ENCODE measurements around the gene CYB5R3.

The CYB5R3 gene

DNA sequence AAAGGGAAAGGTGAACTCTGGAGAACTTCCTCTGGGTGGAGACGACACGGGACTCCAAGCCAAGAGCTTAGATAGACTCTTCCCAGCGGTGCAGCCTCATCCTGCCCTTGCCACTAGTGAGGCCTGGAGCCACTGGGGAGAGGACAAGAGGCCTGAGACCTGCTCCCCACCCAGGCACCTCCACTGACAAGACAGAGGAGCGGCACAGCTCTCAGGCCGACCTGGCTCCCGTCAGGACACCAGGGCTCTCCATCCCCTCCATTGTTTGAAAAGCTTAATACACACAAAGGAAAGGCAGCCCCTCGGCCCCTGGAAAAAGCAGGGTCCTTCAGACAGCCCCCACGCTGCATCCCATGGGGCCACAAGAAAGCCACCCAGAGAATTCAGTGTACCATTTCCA lies 64.1 kb downstream of the CYB5R3 start:
- TF ChIP-seq NFIC (IDR thresholded peaks at IDR 0.05) (no peak), RAD21 (IDR thresholded peaks at IDR 0.05; ENCODE audit: low read depth) (no peak), EGR1 (IDR thresholded peaks at IDR 0.05) (no peak), ZBTB7A (IDR thresholded peaks at IDR 0.05; ENCODE audit: low read depth) (no peak), CEBPB (IDR thresholded peaks at IDR 0.05) (no peak), FOXM1 (IDR thresholded peaks at IDR 0.05; ENCODE audit: borderline replicate concordance, low read depth) (no peak), TAF1 (IDR thresholded peaks at IDR 0.05; ENCODE audit: low read depth) (no peak), TCF12 (IDR thresholded peaks at IDR 0.05; ENCODE audit: low read depth) (no peak), YY1 (IDR thresholded peaks at IDR 0.05; ENCODE audit: low read depth) (no peak), EP300 (IDR thresholded peaks at IDR 0.05; ENCODE audit: borderline replicate concordance) (no peak), TEAD4 (IDR thresholded peaks at IDR 0.05) (no peak), CREB1 (IDR thresholded peaks at IDR 0.05; ENCODE audit: low read depth) (no peak)
- TF ChIP-seq, protein P1, sequence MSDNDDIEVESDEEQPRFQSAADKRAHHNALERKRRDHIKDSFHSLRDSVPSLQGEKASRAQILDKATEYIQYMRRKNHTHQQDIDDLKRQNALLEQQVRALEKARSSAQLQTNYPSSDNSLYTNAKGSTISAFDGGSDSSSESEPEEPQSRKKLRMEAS (IDR thresholded peaks at IDR 0.05) = no peak
- TF ChIP-seq, protein P2, sequence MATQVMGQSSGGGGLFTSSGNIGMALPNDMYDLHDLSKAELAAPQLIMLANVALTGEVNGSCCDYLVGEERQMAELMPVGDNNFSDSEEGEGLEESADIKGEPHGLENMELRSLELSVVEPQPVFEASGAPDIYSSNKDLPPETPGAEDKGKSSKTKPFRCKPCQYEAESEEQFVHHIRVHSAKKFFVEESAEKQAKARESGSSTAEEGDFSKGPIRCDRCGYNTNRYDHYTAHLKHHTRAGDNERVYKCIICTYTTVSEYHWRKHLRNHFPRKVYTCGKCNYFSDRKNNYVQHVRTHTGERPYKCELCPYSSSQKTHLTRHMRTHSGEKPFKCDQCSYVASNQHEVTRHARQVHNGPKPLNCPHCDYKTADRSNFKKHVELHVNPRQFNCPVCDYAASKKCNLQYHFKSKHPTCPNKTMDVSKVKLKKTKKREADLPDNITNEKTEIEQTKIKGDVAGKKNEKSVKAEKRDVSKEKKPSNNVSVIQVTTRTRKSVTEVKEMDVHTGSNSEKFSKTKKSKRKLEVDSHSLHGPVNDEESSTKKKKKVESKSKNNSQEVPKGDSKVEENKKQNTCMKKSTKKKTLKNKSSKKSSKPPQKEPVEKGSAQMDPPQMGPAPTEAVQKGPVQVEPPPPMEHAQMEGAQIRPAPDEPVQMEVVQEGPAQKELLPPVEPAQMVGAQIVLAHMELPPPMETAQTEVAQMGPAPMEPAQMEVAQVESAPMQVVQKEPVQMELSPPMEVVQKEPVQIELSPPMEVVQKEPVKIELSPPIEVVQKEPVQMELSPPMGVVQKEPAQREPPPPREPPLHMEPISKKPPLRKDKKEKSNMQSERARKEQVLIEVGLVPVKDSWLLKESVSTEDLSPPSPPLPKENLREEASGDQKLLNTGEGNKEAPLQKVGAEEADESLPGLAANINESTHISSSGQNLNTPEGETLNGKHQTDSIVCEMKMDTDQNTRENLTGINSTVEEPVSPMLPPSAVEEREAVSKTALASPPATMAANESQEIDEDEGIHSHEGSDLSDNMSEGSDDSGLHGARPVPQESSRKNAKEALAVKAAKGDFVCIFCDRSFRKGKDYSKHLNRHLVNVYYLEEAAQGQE (IDR thresholded peaks at IDR 0.05; ENCODE audit: low read depth) = no peak
- TF ChIP-seq, protein P3, sequence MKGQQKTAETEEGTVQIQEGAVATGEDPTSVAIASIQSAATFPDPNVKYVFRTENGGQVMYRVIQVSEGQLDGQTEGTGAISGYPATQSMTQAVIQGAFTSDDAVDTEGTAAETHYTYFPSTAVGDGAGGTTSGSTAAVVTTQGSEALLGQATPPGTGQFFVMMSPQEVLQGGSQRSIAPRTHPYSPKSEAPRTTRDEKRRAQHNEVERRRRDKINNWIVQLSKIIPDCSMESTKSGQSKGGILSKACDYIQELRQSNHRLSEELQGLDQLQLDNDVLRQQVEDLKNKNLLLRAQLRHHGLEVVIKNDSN (IDR thresholded peaks at IDR 0.05) = no peak

DNA sequence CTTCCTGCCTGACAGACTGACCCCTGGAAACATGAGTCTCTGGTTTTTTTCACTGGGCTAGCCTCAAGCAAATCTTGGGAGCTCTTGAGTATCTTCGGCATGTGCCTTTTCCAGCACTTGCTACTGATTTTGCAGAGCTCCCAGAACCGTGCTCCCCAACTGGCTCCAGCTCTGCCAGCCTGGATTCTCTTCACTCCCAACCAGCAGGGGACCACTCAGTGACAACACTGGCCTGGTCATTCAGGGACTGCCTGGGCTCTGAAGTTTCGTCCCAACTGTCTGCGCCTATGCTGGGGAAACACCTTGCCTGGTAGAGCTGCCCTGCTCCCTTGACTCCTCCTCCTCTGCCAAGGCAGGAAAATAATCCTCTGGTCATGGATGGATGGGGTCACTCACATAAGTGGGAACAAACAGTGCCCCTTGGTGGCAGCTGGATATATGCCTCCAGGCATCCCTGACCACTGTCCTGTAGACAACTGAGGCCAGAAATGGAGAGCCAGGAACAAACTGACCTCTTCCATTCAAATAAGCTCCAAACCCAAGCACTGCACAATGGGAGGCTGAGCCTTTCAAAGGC lies 64.7 kb downstream of the CYB5R3 start:
- TF ChIP-seq EGR1 (IDR thresholded peaks at IDR 0.05) = no peak
- TF ChIP-seq CREB1 (IDR thresholded peaks at IDR 0.05; ENCODE audit: low read depth) = no peak
- TF ChIP-seq YY1 (IDR thresholded peaks at IDR 0.05; ENCODE audit: low read depth) = no peak
- TF ChIP-seq EP300 (IDR thresholded peaks at IDR 0.05; ENCODE audit: borderline replicate concordance) = no peak
- no peak for TF ChIP-seq FOXM1 (IDR thresholded peaks at IDR 0.05; ENCODE audit: borderline replicate concordance, low read depth)
- TF ChIP-seq TEAD4 (IDR thresholded peaks at IDR 0.05) = no peak
- TF ChIP-seq RAD21 (IDR thresholded peaks at IDR 0.05; ENCODE audit: low read depth) = no peak
- TF ChIP-seq CEBPB (IDR thresholded peaks at IDR 0.05) = no peak
- TF ChIP-seq, protein P2 (IDR thresholded peaks at IDR 0.05; ENCODE audit: low read depth) = no peak
- no peak for TF ChIP-seq TCF12 (IDR thresholded peaks at IDR 0.05; ENCODE audit: low read depth)
- no peak for TF ChIP-seq ZBTB7A (IDR thresholded peaks at IDR 0.05; ENCODE audit: low read depth)
- TF ChIP-seq, protein P1 (IDR thresholded peaks at IDR 0.05) = no peak
- no peak for TF ChIP-seq NFIC (IDR thresholded peaks at IDR 0.05)
- TF ChIP-seq, protein P3 (IDR thresholded peaks at IDR 0.05) = no peak
- TF ChIP-seq TAF1 (IDR thresholded peaks at IDR 0.05; ENCODE audit: low read depth) = no peak

DNA sequence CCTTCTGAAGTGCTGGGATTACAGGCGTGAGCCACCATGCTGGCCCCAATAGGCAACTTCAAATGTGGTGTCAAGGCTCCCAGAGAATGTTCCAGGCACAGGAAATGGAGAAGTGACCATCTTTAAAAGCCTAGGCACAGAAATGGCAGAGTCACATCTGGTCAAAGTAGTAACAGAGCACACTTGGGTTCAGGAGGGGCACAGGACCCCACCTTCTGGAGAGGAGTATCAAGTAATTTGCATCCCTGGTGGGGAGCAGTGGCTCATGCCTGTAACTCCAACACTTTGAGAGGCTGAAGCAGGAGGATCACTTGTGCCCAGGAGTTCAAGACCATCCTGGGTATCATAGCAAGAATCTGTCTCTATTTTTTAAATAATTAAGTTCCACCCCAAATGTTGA lies 66.2 kb downstream of the CYB5R3 start:
- TF ChIP-seq, protein P3 (IDR thresholded peaks at IDR 0.05) = no peak
- TF ChIP-seq RAD21 (IDR thresholded peaks at IDR 0.05; ENCODE audit: low read depth) = no peak
- no peak for TF ChIP-seq TAF1 (IDR thresholded peaks at IDR 0.05; ENCODE audit: low read depth)

DNA sequence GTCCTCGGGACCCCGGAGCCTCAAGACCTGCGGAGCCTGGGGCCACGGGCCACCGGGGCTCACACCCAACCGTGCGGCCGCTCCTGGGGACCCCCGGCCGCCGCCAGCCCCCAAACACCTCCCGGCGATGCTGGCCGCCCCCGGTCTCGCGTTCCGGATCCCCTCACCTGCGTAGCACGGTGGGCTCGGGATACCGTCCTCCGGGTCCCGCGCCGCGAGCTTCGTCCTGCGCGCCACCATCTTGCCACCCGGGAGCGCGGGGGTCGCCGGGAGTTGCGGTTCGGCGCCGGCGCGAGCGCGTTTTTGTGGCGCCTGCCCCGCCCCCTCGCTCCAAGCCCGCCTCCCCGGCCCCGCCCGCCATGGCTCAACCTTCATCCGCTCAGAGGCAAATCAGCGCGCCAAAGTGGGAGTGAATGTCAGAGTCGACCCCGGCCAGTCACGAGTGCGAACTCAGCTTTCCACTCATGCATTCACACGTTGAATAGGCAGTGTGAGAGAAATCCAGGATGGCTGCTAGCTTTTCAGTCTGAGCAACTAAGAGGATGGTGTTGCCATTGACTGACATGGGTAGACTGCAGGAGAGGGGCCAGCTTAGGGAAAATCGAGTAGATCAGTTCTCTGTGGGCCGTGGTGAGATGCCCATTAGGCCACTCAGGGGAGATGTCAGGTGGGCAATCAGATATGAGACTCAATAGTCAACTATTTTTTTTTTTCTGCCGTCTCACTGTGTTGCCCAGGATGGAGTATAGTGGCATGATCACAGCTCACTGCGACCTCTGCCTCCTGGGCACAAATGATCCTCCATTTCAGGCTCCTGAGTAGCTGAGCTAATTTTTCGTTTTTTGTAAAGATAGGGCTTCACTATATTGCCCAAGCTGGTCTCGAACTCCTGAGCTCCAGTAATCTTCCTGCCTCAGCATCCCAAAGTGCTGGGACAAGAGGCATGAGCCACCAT lies 67.2 kb downstream of the CYB5R3 start:
- TF ChIP-seq EGR1 (IDR thresholded peaks at IDR 0.05) (no peak), TAF1 (IDR thresholded peaks at IDR 0.05; ENCODE audit: low read depth) (peak; percentile 87), YY1 (IDR thresholded peaks at IDR 0.05; ENCODE audit: low read depth) (peak; percentile 91)

DNA sequence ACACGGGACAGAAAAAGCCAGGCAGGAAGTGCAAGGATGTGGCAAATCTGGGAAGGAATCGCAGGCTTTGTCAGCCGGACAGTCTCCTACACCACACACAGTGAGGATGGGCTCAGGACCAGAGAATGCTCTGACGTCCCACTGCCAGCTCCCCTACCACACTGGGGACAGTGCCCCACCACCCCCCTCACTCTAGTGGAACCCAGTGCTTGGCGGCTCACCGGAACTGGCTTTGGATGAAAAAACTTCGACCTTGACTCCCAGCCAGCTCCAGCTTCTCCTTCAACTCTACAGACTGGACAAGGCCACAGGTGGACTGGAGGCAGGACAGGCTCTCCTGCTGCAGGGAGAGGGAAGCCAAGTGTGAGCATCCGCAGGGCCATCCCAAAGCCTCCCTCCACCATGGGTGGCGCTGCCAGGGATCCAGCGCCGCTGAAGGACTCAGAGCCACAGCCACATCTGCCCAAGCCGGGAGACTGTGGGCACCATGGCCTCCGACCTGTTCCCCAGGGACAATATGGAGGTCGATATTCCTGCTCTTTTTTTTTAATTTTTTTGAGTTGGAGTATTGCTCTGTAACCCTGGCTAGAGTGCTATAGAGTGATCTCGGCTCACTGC lies 71.5 kb downstream of the CYB5R3 start:
- TF ChIP-seq NFIC (IDR thresholded peaks at IDR 0.05) = no peak
- TF ChIP-seq, protein P2 (IDR thresholded peaks at IDR 0.05; ENCODE audit: low read depth) = no peak
- no peak for TF ChIP-seq CEBPB (IDR thresholded peaks at IDR 0.05)
- no peak for TF ChIP-seq ZBTB7A (IDR thresholded peaks at IDR 0.05; ENCODE audit: low read depth)
- TF ChIP-seq RAD21 (IDR thresholded peaks at IDR 0.05; ENCODE audit: low read depth) = no peak
- TF ChIP-seq TCF12 (IDR thresholded peaks at IDR 0.05; ENCODE audit: low read depth) = no peak
- no peak for TF ChIP-seq FOXM1 (IDR thresholded peaks at IDR 0.05; ENCODE audit: borderline replicate concordance, low read depth)
- no peak for TF ChIP-seq EGR1 (IDR thresholded peaks at IDR 0.05)
- TF ChIP-seq, protein P3 (IDR thresholded peaks at IDR 0.05) = no peak
- TF ChIP-seq, protein P1 (IDR thresholded peaks at IDR 0.05) = no peak
- TF ChIP-seq CREB1 (IDR thresholded peaks at IDR 0.05; ENCODE audit: low read depth) = no peak
- no peak for TF ChIP-seq TEAD4 (IDR thresholded peaks at IDR 0.05)

Data from Ishikawa (cell line).